AG04450 (cell line): ENCODE data around the gene HTR6. TPM values are rescaled to one million over a fixed set of nuclear protein-coding genes. Genes with fewer than 3 reads are reported as not detected.
"Not testable (repeated sequence)": the region's sequence is repeated elsewhere in the genome, so short reads cannot be mapped to it uniquely, and the experiment has no call there.

ENCODE experiments used
- CTCF ChIA-PET: fragments of 300-600, 350-600 bp; formaldehyde crosslinking; extraction: SDS; loops from one replicate; lab custom pipeline; 2022; ENCODE audit warnings: antibody characterized with exemption, inconsistent platforms; lab: Charles Lee
- POLR2A ChIA-PET: fragments of 350-600 bp; formaldehyde crosslinking; extraction: SDS; loops from one replicate; lab custom pipeline; 2021; ENCODE audit warnings: antibody characterized with exemption, inconsistent platforms; lab: Yijun Ruan, JAX
- DNase-seq: peaks from one replicate; pipeline ENCODE4 v3.0.0-alpha.2; 2011; ENCODE audit warnings: low read depth, low spot score
- H3K27ac ChIP-seq: one replicate; pipeline ENCODE4 v1.5.1; 2012; ENCODE audit warnings: low read depth, low read length, control low read depth
- H3K27me3 ChIP-seq: one replicate; pipeline ENCODE4 v1.6.0; 2012; ENCODE audit warnings: low read length; ENCODE audit not compliant: control insufficient read depth, insufficient read depth
- H3K4me3 ChIP-seq: 2 replicates; pipeline ENCODE4 v1.5.1; 2011; ENCODE audit warnings: mild to moderate bottlenecking, low read depth, low read length, control low read depth
- H3K9me3 ChIP-seq: 2 replicates; pipeline ENCODE4 v1.5.1; 2012; ENCODE audit warnings: low read length; ENCODE audit not compliant: control insufficient read depth, insufficient read depth
- CTCF ChIP-seq: IDR thresholded peaks from 2 replicates; pipeline ENCODE4 v1.5.1; 2011; ENCODE audit warnings: low read depth, low read length, control low read depth, inconsistent platforms
- polyA plus RNA-seq: library from polyadenylated mRNA; depleted of rRNA; stranded (reverse); fragments of >200 nt; gene quantifications from 2 replicates; pipeline ENCODE4 v1.2.3, GENCODE V29; 2011

HTR6 gene
- polyA plus RNA-seq, 1 experiment: not detected

- Histone ChIP-seq H3K4me3 (no peak overlapping the region), H3K27ac (no peak overlapping the region), H3K27me3 (no peaks in the 10 kb centered on the region), H3K9me3 (no peaks in the 10 kb centered on the region)
- DNase-seq: no peak
- POLR2A ChIA-PET: no interaction called here
- CTCF ChIA-PET: interaction anchor here (1.0 kb wide), 1 partner anchor 24 kb away, joined by 3 read pairs; no protein-coding TSS in a partner anchor
- TF ChIP-seq CTCF: no peak
These were observed 39.3 kb upstream of the HTR6 start for GRCh38 chr1:19625291-19625937.

DNA sequence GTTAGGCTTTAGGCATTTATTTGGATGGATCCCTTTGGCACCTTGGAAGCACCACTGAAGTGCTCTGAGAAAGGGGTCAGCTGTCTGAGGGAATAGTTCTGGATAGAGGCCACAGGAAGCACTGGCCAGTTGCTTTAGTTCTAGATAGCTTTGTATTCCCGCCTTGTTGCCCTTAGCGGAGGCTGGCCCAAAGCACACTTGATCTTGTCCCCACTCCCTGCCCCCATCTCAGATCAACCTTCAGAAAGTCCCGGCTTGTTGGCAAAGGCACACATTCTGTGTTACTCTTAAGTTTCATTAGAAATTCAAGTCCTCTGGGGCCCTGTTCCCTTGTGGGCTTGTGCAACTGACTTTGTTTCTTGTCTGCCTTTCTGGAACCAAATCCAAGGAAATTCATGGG is 35.8 kb upstream of the HTR6 start:
- no peak for TF ChIP-seq CTCF
- H3K4me3 ChIP-seq: no peak overlapping the region
- no peaks in the 10 kb centered on the region for H3K27me3 ChIP-seq
- POLR2A ChIA-PET: no interaction called here
- no peak overlapping the region for H3K27ac ChIP-seq
- no peak for DNase-seq
- CTCF ChIA-PET: interaction anchor here (1.0 kb wide), 1 partner anchor 33 kb away, joined by 3 read pairs; no protein-coding TSS in a partner anchor
- no peaks in the 10 kb centered on the region for H3K9me3 ChIP-seq

- no peak for DNase-seq
- ChIA-PET CTCF (interaction anchor here (1.0 kb wide), 1 partner anchor 33 kb away, joined by 3 read pairs; no protein-coding TSS in a partner anchor), POLR2A (no interaction called here)
- Histone ChIP-seq H3K9me3 (no peaks in the 10 kb centered on the region), H3K4me3 (no peak overlapping the region), H3K27me3 (no peaks in the 10 kb centered on the region), H3K27ac (no peak overlapping the region)
- TF ChIP-seq CTCF: no peak
These were observed 35.3 kb upstream of the HTR6 start for GRCh38 chr1:19629357-19629756.

DNA sequence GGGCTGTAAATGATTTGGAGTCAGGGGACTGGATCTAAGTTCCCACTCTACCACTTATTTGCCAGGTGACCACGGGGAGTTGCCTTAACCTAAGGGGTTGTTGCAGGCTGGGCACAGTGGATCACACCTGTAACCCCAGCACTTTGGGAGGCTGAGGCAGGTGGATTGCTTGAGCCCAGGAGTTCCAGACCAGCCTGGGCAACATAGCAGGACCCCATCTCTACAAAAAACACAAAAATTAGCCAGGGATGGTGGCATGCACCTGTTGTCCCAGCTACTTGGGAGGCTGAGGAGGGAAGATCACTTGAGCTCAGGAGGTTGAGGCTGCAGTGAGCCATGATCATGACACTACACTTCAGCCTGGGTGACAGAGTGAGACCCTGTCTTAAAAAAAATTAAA is 34.5 kb upstream of the HTR6 start:
- H3K9me3 ChIP-seq, POLR2A ChIA-PET, H3K27ac ChIP-seq, H3K4me3 ChIP-seq, DNase-seq, H3K27me3 ChIP-seq: not testable (repeated sequence)
- CTCF ChIA-PET: interaction anchor here (1.3 to 1.4 kb wide), 2 partner anchors 11 to 24 kb away, joined by 3 read pairs; no protein-coding TSS in a partner anchor

GRCh38 chr1:19630720-19631395 is 33.8 kb upstream of the HTR6 start:
- ChIA-PET POLR2A (no interaction called here), CTCF (interaction anchor here (0.6 to 1.4 kb wide), 4 partner anchors 11 to 239 kb away, joined by 3 to 7 read pairs (median 4); no protein-coding TSS in a partner anchor)
- no peak overlapping the region for H3K27ac ChIP-seq
- no peaks in the 10 kb centered on the region for H3K9me3 ChIP-seq
- H3K27me3 ChIP-seq: no peaks in the 10 kb centered on the region
- no peak overlapping the region for H3K4me3 ChIP-seq
- TF ChIP-seq CTCF: no peak
- DNase-seq: no peak
